ENCODE results near the gene TMTC1.
A peak's percentile ranks its signal among the peaks of the same experiment; 100 is the strongest.

TMTC1 gene

GRCh38 chr12:29783773-29784666 lies at the start of gene TMTC1:
Gene TMTC1 (minus strand): TSS chr12:29783942. CDS start chr12:29783751, 191 bp downstream.
- no peak for TF ChIP-seq RAD21 (IDR thresholded peaks at IDR 0.05; ENCODE audit: low read depth)
- TF ChIP-seq USF1 (IDR thresholded peaks at IDR 0.05) = 0 out of 2 replicates have a peak, but pooled peaks have one; percentile 28
- peak; percentile 48; the same call in 1 of the 2 replicates for TF ChIP-seq ZBTB7A (IDR thresholded peaks at IDR 0.05; ENCODE audit: low read depth)
- peak; percentile 82 for TF ChIP-seq REST (IDR thresholded peaks at IDR 0.05; ENCODE audit: low read depth)

- TF ChIP-seq RAD21 (IDR thresholded peaks at IDR 0.05; ENCODE audit: low read depth) (no peak), TEAD4 (IDR thresholded peaks at IDR 0.05) (no peak), FOXM1 (IDR thresholded peaks at IDR 0.05; ENCODE audit: borderline replicate concordance, low read depth) (no peak), YY1 (IDR thresholded peaks at IDR 0.05; ENCODE audit: low read depth) (no peak), MAX (IDR thresholded peaks at IDR 0.05) (no peak), REST (IDR thresholded peaks at IDR 0.05; ENCODE audit: low read depth) (no peak), TAF1 (IDR thresholded peaks at IDR 0.05; ENCODE audit: low read depth) (no peak), EGR1 (IDR thresholded peaks at IDR 0.05) (no peak), CREB1 (IDR thresholded peaks at IDR 0.05; ENCODE audit: low read depth) (no peak), USF1 (IDR thresholded peaks at IDR 0.05) (no peak), TCF12 (IDR thresholded peaks at IDR 0.05; ENCODE audit: low read depth) (no peak), ZBTB7A (IDR thresholded peaks at IDR 0.05; ENCODE audit: low read depth) (no peak), EP300 (IDR thresholded peaks at IDR 0.05; ENCODE audit: borderline replicate concordance) (no peak)
These were observed 47.4 kb upstream of the TMTC1 start for GRCh38 chr12:29831173-29831572.

GRCh38 chr12:29830391-29830790 lies 46.6 kb upstream of the TMTC1 start:
- TF ChIP-seq MAX (IDR thresholded peaks at IDR 0.05) (no peak), TAF1 (IDR thresholded peaks at IDR 0.05; ENCODE audit: low read depth) (no peak), REST (IDR thresholded peaks at IDR 0.05; ENCODE audit: low read depth) (no peak), EGR1 (IDR thresholded peaks at IDR 0.05) (no peak), TCF12 (IDR thresholded peaks at IDR 0.05; ENCODE audit: low read depth) (no peak), TEAD4 (IDR thresholded peaks at IDR 0.05) (no peak), EP300 (IDR thresholded peaks at IDR 0.05; ENCODE audit: borderline replicate concordance) (no peak), CREB1 (IDR thresholded peaks at IDR 0.05; ENCODE audit: low read depth) (no peak)

GRCh38 chr12:29818916-29819623 lies 35.3 kb upstream of the TMTC1 start:
- TF ChIP-seq TEAD4 (IDR thresholded peaks at IDR 0.05) = no peak
- TF ChIP-seq RAD21 (IDR thresholded peaks at IDR 0.05; ENCODE audit: low read depth) = no peak
- no peak for TF ChIP-seq EGR1 (IDR thresholded peaks at IDR 0.05)
- no peak for TF ChIP-seq ZBTB7A (IDR thresholded peaks at IDR 0.05; ENCODE audit: low read depth)
- no peak for TF ChIP-seq MAX (IDR thresholded peaks at IDR 0.05)
- TF ChIP-seq YY1 (IDR thresholded peaks at IDR 0.05; ENCODE audit: low read depth) = no peak
- TF ChIP-seq CREB1 (IDR thresholded peaks at IDR 0.05; ENCODE audit: low read depth) = no peak
- no peak for TF ChIP-seq REST (IDR thresholded peaks at IDR 0.05; ENCODE audit: low read depth)
- TF ChIP-seq EP300 (IDR thresholded peaks at IDR 0.05; ENCODE audit: borderline replicate concordance) = no peak
- TF ChIP-seq USF1 (IDR thresholded peaks at IDR 0.05) = no peak
- no peak for TF ChIP-seq TCF12 (IDR thresholded peaks at IDR 0.05; ENCODE audit: low read depth)
- no peak for TF ChIP-seq NFIC (IDR thresholded peaks at IDR 0.05)
- no peak for TF ChIP-seq TAF1 (IDR thresholded peaks at IDR 0.05; ENCODE audit: low read depth)
- TF ChIP-seq CEBPB (IDR thresholded peaks at IDR 0.05) = no peak
- TF ChIP-seq FOXM1 (IDR thresholded peaks at IDR 0.05; ENCODE audit: borderline replicate concordance, low read depth) = no peak
